Vagina (tissue), 2 donors: ENCODE results near the gene NAV2.

Experiments used
- CTCF ChIP-seq, 3 experiments: fragments of 450-650 bp in 2 of 3; fragments of 200-600 bp in 1 of 3; sonication (generic) in 1 of 3; IDR thresholded peaks; one replicate each; pipeline ENCODE4 v1.5.1; 2017 to 2019; ENCODE audit warnings: antibody characterized with exemption in 3 of 3, mild to moderate bottlenecking in 2 of 3, moderate library complexity in 2 of 3
- POLR2AphosphoS5 ChIP-seq, 2 donors: sonication (generic); formaldehyde crosslinking; IDR thresholded peaks; one replicate each; pipeline ENCODE4 v1.9.0; 2017; ENCODE audit warnings: antibody characterized with exemption in 2 of 2, mild to moderate bottlenecking in 2 of 2, low read depth in 1 of 2; ENCODE audit not compliant: insufficient read depth in 1 of 2

GRCh38 chr11:20045098-20045688 lies 332.6 kb downstream of the NAV2 start:
- TF ChIP-seq CTCF (IDR thresholded peaks at IDR 0.05) (no peak), POLR2AphosphoS5 (IDR thresholded peaks at IDR 0.05; ENCODE audit: insufficient read depth in 1 of 2, low read depth in 1 of 2) (no peak)
